ENCODE data around the gene GNAT1. TPM values are rescaled to one million over a fixed set of nuclear protein-coding genes. Genes with fewer than 3 reads are reported as not detected.

The GNAT1 gene
- total RNA-seq, 6 donors from 2014 or later: 0.10 to 0.40 TPM; not detected in 4

DNA sequence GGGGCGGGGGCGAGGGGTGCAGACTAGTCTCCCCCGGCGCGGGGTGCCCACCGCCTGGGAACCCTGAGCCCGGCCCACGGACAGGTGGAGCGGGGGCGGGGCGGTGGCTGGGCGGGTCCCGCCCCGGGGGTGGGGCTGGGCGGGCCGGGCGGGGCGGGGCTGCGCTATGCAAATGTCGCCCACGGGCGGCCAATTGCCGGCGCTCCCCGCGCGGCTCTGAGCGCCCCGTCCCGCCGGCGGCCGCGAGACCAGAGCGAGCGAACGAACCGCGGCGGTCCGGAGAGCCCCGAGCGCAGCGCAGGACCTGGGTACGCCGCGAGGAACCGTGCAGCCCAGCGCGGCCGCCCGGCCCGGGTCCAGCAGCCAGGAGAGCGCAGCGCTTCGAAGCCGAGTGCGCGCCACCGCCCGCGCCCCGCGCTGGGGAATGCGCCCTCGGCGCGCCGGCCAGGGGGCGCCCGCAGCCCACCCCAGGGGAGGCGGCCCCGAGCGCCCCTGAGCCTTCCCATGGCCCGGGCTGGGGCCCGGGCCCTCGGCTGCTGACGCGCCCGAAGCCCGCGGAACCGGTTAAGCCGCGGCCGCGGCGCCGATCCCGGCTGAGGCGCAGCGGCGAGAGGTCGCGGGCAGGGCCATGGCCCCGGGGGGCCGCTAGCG lies 36.4 kb upstream of the GNAT1 start, which contains the start of gene SEMA3F:
TSS of gene SEMA3F (plus strand) at position 485 of the 651 bp plus-strand sequence. CDS start 4,299 bp downstream, outside the sequence.
- H3K27ac ChIP-seq: peak within 1 kb of the TSS; percentile 74 to 95 (median 84)
- no peaks in the 10 kb centered on the region for H3K36me3 ChIP-seq
- WGBS, 2 donors: 0% methylated on average over 7 of the region's 98 CpGs; no CpG with 5 or more reads in 1 of the 2 donors
- H3K9me3 ChIP-seq: no peaks in the 10 kb centered on the region
- TF ChIP-seq POLR2AphosphoS5 (IDR thresholded peaks at IDR 0.05) (peak in 1 of 2 donors; percentile 65), POLR2A (IDR thresholded peaks at IDR 0.05) (peak in 3 of 4 donors; percentile 24 to 75 (median 31)), EP300 (IDR thresholded peaks at IDR 0.05) (no peak)
- TF ChIP-seq, protein P1, sequence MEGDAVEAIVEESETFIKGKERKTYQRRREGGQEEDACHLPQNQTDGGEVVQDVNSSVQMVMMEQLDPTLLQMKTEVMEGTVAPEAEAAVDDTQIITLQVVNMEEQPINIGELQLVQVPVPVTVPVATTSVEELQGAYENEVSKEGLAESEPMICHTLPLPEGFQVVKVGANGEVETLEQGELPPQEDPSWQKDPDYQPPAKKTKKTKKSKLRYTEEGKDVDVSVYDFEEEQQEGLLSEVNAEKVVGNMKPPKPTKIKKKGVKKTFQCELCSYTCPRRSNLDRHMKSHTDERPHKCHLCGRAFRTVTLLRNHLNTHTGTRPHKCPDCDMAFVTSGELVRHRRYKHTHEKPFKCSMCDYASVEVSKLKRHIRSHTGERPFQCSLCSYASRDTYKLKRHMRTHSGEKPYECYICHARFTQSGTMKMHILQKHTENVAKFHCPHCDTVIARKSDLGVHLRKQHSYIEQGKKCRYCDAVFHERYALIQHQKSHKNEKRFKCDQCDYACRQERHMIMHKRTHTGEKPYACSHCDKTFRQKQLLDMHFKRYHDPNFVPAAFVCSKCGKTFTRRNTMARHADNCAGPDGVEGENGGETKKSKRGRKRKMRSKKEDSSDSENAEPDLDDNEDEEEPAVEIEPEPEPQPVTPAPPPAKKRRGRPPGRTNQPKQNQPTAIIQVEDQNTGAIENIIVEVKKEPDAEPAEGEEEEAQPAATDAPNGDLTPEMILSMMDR (IDR thresholded peaks at IDR 0.05): peak in 5 of 6 experiments; percentile 35 to 76 (median 63)
- peak; percentile 68 to 94 for DNase-seq
- H3K27me3 ChIP-seq: peaks cover 0 to 19% (median 4%) of the 10 kb centered on the region in 4 donors
- peaks cover 32 to 70% (median 47%) of the 10 kb centered on the region in 4 donors for H3K4me1 ChIP-seq
- ATAC-seq (ENCODE audit: low FRiP score in 2 of 2): peak; percentile 67 to 83
- peak within 1 kb of the TSS; percentile 52 to 75 (median 62) for H3K4me3 ChIP-seq

DNA sequence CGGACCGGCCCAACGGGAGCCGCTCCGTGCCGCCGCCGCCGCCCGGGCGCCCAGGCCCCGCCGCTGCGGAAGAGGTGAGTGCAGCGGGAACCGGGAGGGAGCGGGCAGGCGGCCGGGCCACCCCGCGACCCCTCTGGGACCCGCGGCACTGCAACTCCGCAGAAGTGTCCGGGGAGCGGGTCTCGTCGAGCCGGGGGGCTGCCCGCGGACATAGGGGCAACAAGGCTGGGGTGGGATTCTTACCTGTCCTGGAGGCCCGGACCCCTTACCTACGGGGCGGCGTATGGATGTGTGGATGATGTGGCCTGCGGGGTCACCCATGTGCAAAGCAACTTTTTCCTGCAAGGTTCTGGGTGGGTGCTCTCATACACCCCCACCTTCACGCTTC lies 35.9 kb upstream of the GNAT1 start:
- Histone ChIP-seq H3K27me3 (peaks cover 0 to 19% (median 4%) of the 10 kb centered on the region in 4 donors), H3K4me3 (peak overlapping the region; percentile 52 to 75 (median 62)), H3K36me3 (no peaks in the 10 kb centered on the region), H3K9me3 (no peaks in the 10 kb centered on the region), H3K4me1 (peaks cover 35 to 70% (median 49%) of the 10 kb centered on the region in 4 donors), H3K27ac (peak overlapping the region; percentile 74 to 95 (median 84))
- TF ChIP-seq EP300 (IDR thresholded peaks at IDR 0.05) (no peak), POLR2AphosphoS5 (IDR thresholded peaks at IDR 0.05) (no peak), POLR2A (IDR thresholded peaks at IDR 0.05) (no peak)
- TF ChIP-seq, protein P1 (IDR thresholded peaks at IDR 0.05): no peak
- DNase-seq (no peak), ATAC-seq (ENCODE audit: low FRiP score in 2 of 2) (no peak)
- WGBS, 2 donors: 0% methylated on average over 1 to 9 of the region's 37 CpGs

GRCh38 chr3:50155891-50156290 lies 35.5 kb upstream of the GNAT1 start:
- 12 to 26% methylated on average over 11 to 12 of the region's 13 CpGs for WGBS, 2 donors
- DNase-seq: no peak
- H3K4me1 ChIP-seq: peaks cover 39 to 70% (median 50%) of the 10 kb centered on the region in 4 donors

GRCh38 chr3:50156549-50157493 lies 34.6 kb upstream of the GNAT1 start:
- Histone ChIP-seq H3K36me3 (no peaks in the 10 kb centered on the region), H3K27ac (peak overlapping the region; percentile 74 to 95 (median 84)), H3K4me3 (peak overlapping the region; percentile 18 to 75 (median 62)), H3K4me1 (peaks cover 41 to 79% (median 58%) of the 10 kb centered on the region in 4 donors), H3K27me3 (peaks cover 0 to 19% (median 4%) of the 10 kb centered on the region in 4 donors), H3K9me3 (no peaks in the 10 kb centered on the region)
- TF ChIP-seq POLR2A (IDR thresholded peaks at IDR 0.05): no peak
- TF ChIP-seq, protein P1 (IDR thresholded peaks at IDR 0.05): no peak
- no peak for TF ChIP-seq POLR2AphosphoS5 (IDR thresholded peaks at IDR 0.05)
- TF ChIP-seq EP300 (IDR thresholded peaks at IDR 0.05): no peak
- no peak for ATAC-seq (ENCODE audit: low FRiP score in 2 of 2)
- WGBS, 2 donors: 30 to 36% methylated on average over 18 to 20 of the region's 20 CpGs
- no peak for DNase-seq

More at GRCh38 chr3:50155891-50156290, 35.5 kb upstream of the GNAT1 start:
- Histone ChIP-seq H3K27ac (peak overlapping the region; percentile 74 to 95 (median 84)), H3K4me3 (peak overlapping the region; percentile 52 to 75 (median 62)), H3K9me3 (no peaks in the 10 kb centered on the region), H3K27me3 (peaks cover 0 to 19% (median 4%) of the 10 kb centered on the region in 4 donors), H3K36me3 (no peaks in the 10 kb centered on the region)
- TF ChIP-seq EP300 (IDR thresholded peaks at IDR 0.05): no peak
- TF ChIP-seq, protein P1 (IDR thresholded peaks at IDR 0.05): no peak
- TF ChIP-seq POLR2A (IDR thresholded peaks at IDR 0.05): no peak
- no peak for TF ChIP-seq POLR2AphosphoS5 (IDR thresholded peaks at IDR 0.05)
- no peak for ATAC-seq (ENCODE audit: low FRiP score in 2 of 2)

Data from upper lobe of left lung (tissue), 6 donors.